ENCODE results near the gene GGNBP2.
A peak's percentile ranks its signal among the peaks of the same experiment; 100 is the strongest.
"Not testable (repeated sequence)": the region's sequence is repeated elsewhere in the genome, so short reads cannot be mapped to it uniquely, and the experiment has no call there.

Gene GGNBP2

DNA sequence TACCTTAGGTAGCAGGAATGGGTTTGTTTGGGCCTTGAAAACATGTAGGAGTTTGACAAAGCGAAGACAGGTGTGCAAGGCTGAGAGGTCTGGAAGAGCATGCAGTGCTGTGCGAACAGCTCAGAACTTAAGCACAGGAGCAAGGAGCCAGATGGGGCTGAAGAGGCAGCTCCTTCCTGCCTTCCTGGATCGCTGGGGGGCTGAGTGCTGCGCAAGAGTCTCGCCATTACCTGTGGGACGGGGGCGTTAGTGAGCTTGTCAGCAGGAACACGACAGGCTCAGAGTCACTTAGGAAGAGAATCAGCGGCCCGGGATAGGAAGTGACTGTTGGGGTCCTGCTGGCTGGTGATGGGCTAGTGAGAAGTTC is 56.2 kb downstream of the GGNBP2 start:
- peak in 1 of 2 donors; percentile 33 for DNase-seq (ENCODE audit: low read depth in 2 of 2)

DNA sequence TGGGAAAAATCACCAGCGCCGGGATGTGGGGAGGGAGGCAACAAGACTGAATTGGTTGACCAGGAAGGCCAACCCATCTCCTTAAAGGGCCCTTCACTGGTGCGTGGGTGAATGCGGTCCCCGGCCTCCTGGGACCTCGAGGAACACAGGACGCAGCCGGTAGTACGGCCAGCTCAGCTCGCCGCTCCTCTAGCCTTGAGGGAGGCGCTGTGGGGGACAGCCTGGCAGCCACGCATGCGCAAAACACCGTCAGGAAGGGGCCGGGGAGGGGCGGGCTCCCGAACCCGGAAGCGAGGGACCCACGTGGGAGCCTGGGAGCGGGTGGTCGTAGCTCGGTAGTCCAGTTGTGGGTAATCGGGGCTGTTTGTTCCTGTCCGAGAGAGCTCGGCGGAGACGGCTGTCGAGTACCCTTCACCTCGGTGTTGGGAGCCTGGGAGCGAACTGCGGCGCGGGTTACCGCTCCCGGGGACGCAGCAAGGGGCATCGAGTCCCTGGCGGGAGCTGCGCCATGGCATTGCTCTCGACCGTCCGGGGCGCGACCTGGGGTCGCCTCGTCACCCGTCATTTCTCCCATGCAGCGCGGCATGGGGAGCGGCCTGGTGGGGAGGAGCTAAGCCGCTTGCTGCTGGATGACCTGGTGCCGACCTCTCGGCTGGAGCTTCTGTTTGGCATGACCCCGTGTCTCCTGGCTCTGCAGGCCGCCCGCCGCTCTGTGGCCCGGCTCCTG is 56.7 kb downstream of the GGNBP2 start, which contains the start of gene MRM1:
MRM1 (plus strand) TSS at position 281 of the 727 bp plus-strand sequence; CDS start at position 509, 228 bp downstream.
- peak; percentile 93 for DNase-seq (ENCODE audit: low read depth in 2 of 2)

DNA sequence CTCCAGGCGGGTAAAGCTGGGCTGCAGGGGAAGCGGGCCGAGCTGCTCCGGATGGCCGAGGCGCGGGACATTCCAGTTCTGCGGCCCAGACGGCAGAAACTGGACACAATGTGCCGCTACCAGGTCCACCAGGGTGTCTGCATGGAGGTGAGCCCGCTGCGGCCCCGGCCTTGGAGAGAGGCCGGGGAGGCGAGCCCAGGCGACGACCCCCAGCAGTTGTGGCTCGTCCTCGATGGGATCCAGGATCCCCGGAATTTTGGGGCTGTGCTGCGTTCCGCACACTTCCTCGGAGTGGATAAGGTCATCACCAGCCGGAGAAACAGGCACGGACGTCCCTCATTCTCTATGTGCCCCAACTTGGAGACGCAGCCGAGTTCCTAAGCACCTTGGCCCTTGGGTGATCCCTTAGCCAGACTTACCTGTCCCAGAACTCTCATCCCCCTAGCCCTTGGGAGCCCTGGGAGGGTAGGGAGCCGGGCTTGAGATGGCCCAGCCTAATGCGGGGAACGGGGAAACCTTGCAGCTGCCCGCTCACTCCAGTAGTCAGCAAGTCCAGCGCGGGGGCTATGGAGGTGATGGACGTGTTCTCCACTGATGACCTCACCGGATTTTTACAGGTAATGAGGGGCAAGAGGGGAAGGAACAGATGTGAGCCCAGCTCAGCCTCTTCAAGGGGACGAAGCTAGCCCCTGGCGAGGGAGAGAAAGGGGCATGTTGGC is 57.5 kb downstream of the GGNBP2 start:
- DNase-seq (ENCODE audit: low read depth in 2 of 2) = no peak

DNA sequence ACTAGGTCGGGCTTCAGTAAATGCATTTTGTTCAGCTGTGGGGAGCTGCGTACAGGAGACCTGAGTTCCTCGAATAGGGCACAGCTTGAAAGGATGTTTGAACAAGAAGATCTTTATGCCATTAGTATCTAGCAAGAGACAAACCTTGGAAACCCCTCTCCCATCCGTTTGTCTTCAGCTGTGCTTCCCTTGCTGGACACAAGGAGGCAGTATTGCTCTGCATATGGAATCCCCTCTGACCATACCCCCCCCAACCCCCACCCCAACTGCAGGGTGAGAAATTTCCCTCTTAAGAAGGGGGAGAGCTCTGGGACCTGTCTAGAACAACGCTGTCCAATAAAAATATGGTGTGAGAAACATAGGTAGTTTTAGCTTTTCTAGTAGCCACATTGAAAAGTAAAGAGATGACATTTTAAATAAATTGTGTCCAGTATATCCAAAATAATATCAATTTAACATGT is 58.2 kb downstream of the GGNBP2 start:
- peak; percentile 49 to 62 for DNase-seq (ENCODE audit: low read depth in 2 of 2)

DNA sequence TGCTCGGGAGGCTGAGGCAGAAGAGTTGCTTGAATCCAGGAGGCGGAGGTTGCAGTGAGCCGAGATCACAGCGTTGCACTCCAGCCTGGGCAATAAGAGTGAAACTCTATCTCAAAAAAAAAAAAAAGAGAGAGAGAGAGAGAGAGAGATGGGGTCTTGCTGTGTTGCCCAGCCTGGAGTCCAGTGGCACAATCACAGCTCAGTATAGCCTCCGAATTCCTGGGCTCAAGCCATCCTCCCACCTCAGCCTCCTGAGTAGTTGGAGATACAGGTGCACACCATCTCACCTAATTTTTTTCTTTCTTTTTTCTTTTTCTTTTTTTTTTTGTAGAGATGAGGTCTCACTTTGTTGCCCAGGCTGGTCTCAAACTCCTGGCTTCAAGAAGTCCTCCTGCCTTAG is 60.3 kb downstream of the GGNBP2 start:
- not testable (repeated sequence) for DNase-seq (ENCODE audit: low read depth in 2 of 2)

DNA sequence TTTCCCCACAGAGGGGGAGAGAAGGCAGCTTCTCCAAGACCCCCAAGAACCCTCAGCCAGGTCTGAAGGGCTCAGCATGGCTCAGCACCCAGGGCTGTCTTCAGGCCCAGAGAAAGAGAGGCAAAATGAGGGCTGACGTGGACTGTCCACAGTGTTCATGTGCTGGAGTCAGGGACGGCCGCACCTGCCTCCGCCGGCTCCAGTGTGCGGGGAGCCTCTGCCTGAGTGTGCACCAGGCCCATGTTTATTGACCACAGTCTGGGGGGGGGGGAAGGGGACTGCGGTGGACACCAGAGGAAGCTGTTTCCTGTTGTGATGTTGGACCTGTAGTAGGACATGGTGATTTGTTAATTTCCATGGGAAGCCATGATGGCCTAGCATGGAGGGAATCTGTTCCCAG is 63.6 kb downstream of the GGNBP2 start:
- DNase-seq (ENCODE audit: low read depth in 2 of 2) = no peak

DNA sequence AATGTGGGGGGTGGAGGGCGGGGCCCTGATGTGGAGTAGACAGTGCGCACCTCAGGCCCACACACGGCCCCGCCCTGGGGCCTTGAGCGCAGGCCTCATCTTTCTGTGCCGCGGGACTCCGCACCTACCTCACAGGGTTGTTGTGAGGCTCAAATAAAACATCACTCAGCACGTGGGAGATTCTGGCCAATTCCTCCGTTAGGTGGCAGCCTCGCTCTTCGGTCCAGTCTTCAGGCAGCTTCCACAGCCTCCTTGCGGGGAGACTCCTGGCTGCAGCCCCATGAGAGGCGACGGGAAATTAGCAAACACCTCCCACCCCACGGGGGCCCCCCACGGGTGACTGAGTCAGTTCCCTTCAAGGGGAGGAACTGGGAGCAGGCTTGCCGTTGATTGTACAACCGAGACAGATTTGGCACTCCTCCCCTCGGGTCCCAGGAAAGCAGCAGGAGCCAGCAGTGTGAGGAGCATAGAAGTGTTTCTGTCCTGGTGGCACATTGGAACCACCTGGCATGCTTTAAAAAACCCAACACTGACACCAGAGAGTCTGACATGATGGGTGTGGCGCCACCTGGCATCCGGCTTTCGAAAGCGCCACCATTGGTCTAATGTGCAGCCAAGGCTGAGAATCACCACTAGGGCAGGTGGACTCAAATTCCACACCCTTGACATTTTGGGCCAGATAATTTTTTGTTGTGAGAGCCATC is 64.2 kb downstream of the GGNBP2 start:
- DNase-seq (ENCODE audit: low read depth in 2 of 2) = no peak

DNA sequence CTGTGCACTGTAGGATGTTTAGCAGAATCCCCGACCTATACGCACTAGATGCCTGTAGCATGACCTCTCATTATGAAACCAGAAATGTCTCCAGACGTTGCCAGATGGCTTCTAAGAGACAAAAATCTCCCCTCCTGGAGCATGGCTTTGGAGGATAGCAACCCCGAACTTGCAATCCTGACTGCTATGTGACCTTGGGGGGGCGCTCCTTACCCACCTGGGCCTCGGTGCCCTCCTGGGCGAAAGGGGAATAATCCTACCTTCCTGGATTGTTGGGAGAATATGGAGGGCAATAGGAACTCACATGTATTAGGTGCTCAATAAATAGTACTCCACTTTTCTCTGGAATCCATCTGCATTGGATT is 64.8 kb downstream of the GGNBP2 start:
- DNase-seq (ENCODE audit: low read depth in 2 of 2) = no peak

DNA sequence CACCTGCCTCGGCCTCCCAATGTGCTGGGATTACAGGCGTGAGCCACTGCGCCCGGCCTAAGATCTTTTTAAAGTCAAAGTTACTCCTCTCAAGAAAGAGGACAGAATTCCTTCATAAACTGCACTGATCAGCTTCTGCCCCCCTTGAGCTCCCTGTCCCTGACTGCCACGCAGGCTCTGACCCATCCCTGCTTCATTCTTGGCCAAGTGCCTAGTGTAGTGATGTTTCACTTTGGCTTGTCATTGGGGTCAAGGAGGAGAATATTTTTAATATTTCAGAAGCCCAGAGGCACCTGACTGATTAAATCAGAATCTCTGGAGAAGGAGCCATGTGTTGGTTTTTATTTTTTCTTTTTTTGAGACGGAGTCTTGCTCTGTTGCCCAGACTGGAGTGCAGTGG is 65.8 kb downstream of the GGNBP2 start:
- DNase-seq (ENCODE audit: low read depth in 2 of 2) = no peak

DNA sequence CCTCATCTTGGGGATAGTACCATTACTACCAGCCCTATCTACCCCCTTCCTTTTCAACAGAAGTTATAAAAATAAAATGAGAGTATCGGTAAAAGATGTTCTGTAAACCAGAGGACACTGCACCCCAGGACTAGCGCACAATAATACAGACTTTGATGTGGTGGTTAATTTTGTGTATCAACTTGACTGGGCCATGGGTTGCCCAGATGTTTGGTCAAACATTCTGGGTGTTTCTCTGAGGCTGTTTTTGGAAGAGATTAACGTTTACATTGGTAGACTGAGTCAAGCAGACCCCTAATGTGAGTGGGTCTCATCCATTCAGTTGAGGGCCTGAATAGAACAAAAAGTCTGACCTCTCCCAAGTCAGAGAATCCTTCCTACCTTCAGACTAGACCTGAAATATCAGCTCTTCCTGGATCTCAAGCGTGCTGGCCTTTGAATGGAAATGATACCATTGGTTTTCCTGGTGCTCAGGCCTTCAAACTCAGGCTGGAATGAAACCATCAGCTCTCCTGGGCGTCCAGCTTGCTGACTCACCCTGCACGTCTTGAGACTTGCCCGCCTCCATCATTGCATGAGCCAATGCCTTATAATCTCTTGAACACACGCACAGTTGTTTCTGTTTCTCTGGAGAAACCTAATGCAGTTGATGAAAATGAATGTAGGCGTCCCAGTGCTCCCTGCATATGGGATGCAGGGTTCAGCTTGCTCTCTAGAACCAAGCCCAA is 66.8 kb downstream of the GGNBP2 start:
- no peak for DNase-seq (ENCODE audit: low read depth in 2 of 2)

DNA sequence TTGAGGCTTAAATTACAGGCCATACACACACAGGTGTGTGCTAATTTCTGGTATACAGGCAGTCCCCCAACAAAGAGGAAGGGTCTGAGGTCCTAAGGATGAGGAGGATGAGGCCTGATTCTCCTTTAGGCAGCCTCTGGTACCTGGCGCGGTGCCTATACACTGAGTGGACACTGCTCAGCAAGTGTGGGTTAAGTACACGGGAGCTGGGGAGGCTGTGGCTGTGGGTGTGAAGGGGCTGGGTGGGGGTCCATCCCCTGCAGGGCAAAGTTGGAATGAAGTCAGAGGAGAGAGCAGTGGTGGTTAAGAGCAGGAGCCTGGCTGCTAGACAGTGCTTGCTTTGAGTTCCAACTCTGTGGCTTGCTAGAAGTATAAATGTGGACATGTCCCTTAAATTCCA is 67.6 kb downstream of the GGNBP2 start:
- DNase-seq (ENCODE audit: low read depth in 2 of 2) = no peak

DNA sequence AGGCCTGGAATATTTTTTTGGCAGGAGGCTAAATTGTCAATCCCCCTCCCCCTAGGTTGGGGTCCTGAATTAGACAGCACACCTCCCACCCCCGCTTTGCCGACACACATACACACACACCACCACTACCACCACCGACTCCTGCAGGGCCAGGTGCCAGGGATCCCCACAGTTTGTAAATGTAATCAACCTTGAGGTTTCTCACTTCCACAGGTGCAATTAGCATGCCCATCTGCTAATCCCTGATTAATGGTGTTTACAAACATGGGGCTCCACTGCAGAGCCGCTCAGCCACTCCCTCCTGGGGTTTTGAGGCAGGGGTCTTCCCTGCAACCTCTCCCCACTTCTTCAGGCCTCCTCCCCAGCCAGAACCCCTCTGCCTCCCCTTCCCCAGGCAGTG is 68.4 kb downstream of the GGNBP2 start:
- no peak for DNase-seq (ENCODE audit: low read depth in 2 of 2)

DNA sequence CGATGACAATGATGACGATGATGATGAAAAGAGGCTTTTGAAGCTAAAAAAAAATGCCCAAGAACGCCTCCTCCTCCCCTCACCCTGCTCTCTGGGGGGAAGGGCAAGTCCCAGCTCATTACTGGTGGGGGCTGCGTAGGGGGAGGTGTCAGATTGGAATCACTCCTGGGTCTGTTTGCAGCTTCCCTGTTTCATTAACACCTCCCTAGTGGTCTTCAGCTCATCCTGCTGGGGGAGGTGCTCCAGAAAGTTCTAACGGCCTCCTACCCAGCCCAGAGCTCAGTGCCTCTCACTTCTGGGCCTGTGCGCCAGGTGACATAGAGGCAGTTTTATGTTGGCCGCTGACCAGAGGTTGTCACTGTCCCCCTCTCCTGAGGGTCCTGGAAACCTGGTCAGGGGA is 69.4 kb downstream of the GGNBP2 start:
- no peak for DNase-seq (ENCODE audit: low read depth in 2 of 2)

DNA sequence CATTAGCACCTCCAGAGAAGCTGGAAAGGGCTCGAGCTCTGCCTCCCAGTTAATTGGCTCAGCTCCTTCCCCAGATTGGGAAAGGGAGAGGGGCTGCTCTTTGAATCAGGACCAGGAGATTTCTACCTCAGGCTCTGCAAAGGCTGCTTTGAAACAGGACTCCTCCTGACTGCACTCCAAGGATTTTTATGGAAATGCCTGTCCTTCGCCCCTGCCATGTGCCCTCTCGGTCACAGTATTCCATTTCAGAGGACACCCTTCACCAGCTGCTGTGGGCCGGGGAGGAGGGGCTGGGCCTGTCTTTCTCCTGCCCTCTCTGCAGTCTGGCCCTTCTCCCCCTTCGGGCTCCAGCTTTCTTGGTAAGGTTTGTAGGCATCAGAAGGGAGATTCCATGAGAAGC is 70.2 kb downstream of the GGNBP2 start:
- no peak for DNase-seq (ENCODE audit: low read depth in 2 of 2)

DNA sequence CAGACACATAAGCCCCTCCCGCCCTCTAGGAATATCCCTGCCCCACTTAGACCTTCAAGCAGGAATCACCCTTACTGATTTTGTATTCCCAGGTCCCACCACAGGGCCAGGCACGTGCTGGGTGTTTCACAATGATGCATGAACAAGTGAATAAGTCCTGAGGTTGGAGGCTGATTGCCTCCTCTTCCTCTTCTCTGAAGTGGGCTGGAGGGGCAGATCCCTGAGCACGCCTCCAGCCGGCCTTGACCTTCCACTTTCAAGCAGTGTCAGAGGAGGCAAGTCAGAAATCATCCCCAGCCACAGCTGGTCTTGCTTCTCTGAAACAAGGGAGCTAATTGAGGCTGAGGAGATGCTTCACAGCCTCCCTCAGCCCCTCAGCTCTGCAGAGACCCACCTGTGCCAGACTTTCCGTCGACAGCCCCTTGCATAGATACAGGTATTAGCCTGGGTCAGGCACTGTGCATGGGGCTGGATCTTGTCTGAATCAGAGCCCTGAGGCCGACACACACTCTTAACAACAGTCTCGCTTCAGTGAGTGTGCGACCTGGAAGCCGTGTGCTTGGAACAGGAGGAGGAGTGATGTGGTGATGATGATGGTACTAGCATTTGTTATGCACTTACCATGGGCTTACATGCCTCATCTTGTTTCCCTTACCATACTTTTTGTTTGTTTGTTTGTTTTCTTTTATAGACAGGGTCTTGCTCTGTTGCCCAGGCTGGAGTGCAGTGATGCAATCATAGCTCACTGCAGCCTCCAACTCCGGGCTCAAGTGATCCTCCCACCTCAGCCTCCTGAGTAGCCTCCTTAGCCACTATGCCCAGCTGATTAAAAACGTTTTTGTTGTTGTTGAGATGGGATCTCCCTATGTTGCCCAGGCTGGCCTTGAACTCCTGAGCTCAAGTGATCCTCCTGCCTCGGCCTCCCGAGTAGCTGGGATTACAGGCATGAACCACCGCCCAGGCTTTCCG is 71.6 kb downstream of the GGNBP2 start:
- no peak for DNase-seq (ENCODE audit: low read depth in 2 of 2)

DNA sequence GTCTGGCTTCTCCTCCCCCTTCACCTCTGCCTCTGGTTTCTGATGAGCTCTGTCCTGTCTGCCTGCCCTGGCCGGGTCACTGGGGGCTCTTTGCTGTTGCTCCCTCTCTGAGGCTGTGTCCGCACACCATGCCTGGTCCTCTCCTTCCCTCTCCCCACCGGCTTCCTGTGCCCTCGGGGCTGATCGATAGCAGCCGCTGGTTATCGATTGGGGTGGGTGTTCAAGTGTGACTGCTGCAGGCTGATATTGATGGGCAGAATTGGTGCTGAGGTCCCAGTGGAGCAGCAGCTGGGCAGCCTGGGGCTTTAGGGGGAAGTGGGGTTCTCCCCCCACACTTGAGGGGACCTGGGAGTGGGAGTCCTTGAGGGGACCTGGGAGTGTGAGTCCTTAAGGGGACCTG is 73.1 kb downstream of the GGNBP2 start:
- no peak for DNase-seq (ENCODE audit: low read depth in 2 of 2)

DNA sequence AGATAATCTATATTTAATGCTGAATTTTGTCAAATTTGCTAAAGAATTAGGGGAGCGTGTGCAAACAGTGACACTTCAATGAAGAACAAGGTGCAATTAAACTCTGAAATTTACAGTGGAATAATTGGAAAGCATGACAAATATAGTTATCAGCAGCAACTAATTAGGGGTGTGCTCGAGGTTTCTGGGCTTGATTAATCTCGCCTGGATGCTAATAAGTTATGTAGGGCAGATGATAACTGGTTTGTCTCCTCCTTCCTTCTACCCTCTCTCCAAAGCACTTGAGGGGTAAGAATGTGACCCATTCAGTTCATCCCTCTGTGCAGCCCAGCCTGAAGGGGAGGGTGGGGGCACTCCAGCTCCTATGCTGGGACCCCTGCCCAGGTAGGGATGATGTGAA is 78.6 kb downstream of the GGNBP2 start:
- DNase-seq (ENCODE audit: low read depth in 2 of 2) = no peak

DNA sequence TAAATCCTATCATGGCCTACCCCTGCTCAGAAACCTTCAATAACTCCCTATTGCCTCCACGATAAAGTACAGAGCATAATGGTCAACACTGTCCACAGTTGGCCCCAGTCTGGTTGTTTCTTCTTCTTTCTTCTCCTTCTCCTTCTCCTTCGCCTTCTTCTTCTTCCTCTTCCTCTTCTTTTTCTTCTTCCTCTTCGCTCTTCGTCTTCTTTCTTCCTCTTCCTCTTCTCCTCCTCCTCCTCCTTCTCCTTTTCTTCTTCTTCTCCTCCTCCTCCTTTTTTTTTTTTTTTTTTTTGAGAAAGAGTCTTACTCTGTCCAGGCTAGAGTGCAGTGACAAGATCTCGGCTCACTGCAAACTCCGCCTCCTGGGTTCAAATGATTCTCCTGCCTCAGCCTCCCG is 80.5 kb downstream of the GGNBP2 start:
- no peak for DNase-seq (ENCODE audit: low read depth in 2 of 2)

DNA sequence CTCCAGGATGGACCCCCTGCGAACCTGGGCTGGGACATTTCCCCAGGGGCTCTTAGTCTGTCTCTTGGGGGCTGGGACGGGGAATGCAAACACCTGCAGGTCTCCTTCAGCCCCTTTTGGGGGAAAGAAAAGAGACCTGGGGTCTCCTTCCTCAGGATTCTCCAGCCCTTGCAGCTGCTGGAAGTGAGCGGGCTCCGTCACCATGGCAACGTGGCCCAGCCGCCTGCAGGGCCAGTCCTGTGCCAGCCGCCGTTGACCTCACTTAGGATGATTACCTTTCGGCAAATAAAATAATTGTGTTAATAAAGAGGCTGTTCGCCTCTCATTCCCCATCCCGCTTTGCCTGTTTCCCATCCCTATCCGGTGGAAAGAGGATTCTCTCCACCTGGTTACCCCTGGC is 82.4 kb downstream of the GGNBP2 start:
- no peak for DNase-seq (ENCODE audit: low read depth in 2 of 2)

DNA sequence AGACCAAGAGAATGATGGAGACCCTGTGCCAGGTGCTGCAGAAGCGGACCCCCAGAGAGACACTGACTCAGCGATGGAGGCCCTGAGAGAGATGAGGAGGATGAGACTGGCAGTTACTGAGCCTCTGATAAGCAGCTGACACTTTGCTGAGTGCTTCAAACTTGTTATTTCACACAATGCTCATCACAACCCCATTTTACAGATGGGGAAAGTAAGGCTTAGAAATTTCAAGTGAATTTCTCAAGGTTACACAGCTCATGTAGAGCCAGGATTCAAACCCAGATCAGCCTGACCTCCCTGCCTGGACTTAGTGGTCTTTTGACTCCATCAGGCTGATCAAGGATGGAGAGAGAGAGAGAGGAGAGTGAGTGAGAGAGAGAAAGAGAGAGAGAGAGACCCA is 83.9 kb downstream of the GGNBP2 start:
- no peak for DNase-seq (ENCODE audit: low read depth in 2 of 2)

DNA sequence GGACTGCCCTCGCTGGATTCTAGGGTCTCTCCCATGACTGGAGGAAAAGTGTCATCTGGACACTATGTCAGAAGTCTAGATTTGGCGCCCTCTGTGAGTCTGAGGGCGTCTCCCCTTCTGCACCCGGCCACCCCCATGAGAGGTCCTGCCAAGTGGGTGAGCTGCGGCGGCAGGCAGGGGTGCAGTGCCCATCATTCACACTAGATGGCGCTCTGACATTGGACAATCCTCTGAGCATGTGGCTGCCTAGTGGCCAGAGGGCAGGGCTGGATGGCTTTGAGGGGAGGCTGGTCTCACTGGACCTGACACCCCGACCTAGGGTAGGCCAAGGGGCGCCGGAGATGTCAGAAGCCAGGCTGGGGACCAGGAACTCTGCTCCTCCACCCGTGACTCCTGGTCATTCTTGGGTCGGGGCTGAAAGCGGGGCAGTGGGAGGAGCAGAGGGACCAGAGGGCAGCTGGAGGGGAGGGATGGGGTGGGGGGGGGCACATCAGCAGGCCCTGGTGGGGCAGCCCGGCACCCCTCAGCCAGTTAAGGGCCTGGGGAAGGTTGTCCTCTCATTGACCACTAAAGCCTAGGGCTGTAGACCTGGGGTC is 84.6 kb downstream of the GGNBP2 start:
- peak; percentile 70 to 79 for DNase-seq (ENCODE audit: low read depth in 2 of 2)

All from stimulated activated CD4-positive, alpha-beta T cell treated with anti-CD3 and anti-CD28 coated beads, Interleukin-1b, Interleukin-23, amount 100 ng/mL, for 4 hours (primary cell).